ENCODE measurements around the gene SLC13A2.

- no peak for TF ChIP-seq CTCF (IDR thresholded peaks at IDR 0.05)
- no peak for TF ChIP-seq POLR2A (IDR thresholded peaks at IDR 0.05)
Measured at GRCh38 chr17:28484296-28484695, 10.9 kb downstream of the SLC13A2 start.

Data from body of pancreas (tissue), 4 donors.